Skin epidermis (tissue), 12 donors: ENCODE data around the gene LRRC10B.
A peak's percentile ranks its signal among the peaks of the same experiment; 100 is the strongest.

ENCODE experiments used
- H3K27ac ChIP-seq, 21 experiments: fragments of 200-600 bp; sonication (generic) in 11 of 21; one replicate each; pipeline ENCODE4 v1.5.0; 2020; ENCODE audit warnings: mild to moderate bottlenecking in 3 of 21, inconsistent platforms in 2 of 21, moderate library complexity in 2 of 21
- H3K4me3 ChIP-seq, 7 experiments: fragments of 200-600 bp; sonication (generic) in 2 of 7; one replicate each; pipeline ENCODE4 v1.5.0; 2020; ENCODE audit warnings: inconsistent platforms in 2 of 7, mild to moderate bottlenecking in 2 of 7, moderate library complexity in 1 of 7

The LRRC10B gene

GRCh38 chr11:61485080-61485479 lies 23.5 kb upstream of the LRRC10B start:
- no peak overlapping the region for H3K4me3 ChIP-seq
- no peak overlapping the region for H3K27ac ChIP-seq

- no peak overlapping the region for H3K27ac ChIP-seq
- H3K4me3 ChIP-seq: no peak overlapping the region
Measured at GRCh38 chr11:61486011-61486620, 22.4 kb upstream of the LRRC10B start.

- Histone ChIP-seq H3K27ac (no peak overlapping the region), H3K4me3 (no peak overlapping the region)
Measured at GRCh38 chr11:61486779-61487178, 21.8 kb upstream of the LRRC10B start.

DNA sequence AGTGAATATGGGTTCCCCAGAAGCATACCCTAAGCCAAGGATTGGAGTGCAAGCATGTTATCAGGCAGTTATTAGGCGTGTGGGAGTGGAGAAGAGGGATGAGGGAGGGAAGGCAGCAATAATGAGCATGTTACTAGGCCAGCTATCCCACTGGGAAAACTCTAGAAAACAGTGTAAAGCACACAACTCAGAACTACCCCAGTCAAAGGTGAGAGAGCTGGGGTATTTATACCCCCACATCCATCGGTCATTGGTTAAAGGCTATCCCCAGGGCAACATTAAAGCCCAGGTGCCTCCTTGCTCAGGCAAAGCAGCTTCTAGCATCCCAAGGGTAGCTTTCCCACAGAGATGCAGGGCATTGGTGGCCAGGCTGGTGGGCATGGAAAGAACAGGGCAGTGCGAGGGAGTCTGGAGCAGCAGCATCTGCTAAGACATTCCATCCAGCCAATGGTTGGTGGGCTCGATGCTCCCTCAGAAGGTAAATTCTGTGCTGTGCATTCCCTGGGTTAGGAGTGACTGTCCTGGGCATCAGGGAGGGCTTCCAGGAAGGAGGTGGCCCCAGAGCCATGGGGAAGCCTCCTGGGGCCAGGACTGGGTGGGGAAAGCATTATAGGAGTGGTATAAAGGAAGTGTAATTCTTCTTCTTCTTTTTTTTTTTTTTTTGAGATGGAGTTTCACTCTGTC lies 21.1 kb upstream of the LRRC10B start:
- Histone ChIP-seq H3K4me3 (no peak overlapping the region), H3K27ac (no peak overlapping the region)

GRCh38 chr11:61488651-61489291 lies 19.8 kb upstream of the LRRC10B start:
- no peak overlapping the region for H3K4me3 ChIP-seq
- no peak overlapping the region for H3K27ac ChIP-seq

GRCh38 chr11:61489833-61490721 lies 18.5 kb upstream of the LRRC10B start:
- Histone ChIP-seq H3K27ac (peak overlapping the region in 1 of 21 experiments; percentile 5), H3K4me3 (no peak overlapping the region)

GRCh38 chr11:61491736-61492395 lies 16.7 kb upstream of the LRRC10B start:
- Histone ChIP-seq H3K27ac (no peak overlapping the region), H3K4me3 (no peak overlapping the region)

DNA sequence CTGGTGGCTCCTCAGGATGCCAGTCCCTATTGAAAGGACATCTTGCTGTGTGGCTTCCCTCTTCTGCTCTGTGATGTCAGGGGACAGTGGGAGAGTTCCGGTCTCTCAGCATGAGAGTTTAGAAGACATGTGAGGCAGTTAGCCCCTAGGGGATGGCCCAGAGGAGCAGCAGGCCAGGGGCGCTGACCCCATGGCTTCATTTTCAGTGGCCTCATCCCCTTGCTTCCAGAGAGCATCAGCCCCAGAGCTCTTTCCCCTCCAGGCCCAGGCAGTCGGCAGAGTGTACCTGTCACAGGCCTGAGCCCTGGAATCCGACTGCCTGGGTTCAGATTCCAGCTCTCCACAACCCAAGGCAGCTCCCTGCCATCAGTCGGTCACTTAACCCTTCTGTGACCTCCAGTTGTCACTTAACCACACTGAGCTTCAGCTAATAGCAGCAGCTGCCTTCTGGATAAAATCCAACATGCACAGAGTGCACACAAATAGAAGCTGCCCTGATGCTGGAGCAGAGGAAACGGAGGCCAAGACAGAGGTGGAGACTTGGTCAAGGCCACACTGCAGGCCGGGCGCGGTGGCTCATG lies 14.1 kb upstream of the LRRC10B start:
- H3K4me3 ChIP-seq: no peak overlapping the region
- no peak overlapping the region for H3K27ac ChIP-seq

DNA sequence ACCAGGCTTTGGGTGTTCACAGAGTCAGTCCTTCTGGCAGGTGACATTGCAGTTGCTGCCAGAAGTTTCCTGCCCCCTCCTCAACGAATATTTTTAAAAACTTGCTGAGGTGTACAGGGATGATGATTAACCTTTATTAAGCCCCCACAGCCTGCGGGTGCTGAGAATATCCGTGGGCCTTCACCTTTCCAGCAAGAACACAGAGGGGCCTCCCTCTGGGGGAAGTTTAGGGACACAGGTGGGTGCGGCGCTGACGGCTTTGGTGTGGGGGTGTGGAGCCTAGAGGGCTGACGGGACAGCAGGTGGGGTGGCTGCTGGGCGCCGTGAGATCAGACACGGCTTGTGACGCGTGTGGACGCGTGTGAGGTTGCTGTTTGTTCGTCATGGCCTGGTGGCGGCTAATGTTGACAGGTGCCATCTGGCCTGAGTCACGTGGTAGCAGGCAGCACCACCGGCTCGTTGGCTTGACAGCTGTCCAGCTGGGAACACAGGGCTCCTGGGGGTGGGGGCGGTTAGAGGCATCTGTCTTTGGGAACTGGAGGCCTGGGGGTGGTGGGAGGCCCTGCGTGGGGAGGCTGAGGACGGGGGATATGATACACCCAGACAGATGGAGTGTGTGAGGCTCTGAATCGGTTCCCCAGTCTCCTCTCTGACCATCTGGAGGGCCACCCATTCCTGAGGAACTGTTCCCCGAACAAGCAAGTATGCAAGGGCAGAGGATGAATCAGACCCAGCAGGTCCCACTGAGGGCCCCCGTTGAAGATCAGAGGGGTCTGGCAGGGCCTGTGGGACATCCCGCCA lies 12.5 kb upstream of the LRRC10B start:
- H3K27ac ChIP-seq: no peak overlapping the region

DNA sequence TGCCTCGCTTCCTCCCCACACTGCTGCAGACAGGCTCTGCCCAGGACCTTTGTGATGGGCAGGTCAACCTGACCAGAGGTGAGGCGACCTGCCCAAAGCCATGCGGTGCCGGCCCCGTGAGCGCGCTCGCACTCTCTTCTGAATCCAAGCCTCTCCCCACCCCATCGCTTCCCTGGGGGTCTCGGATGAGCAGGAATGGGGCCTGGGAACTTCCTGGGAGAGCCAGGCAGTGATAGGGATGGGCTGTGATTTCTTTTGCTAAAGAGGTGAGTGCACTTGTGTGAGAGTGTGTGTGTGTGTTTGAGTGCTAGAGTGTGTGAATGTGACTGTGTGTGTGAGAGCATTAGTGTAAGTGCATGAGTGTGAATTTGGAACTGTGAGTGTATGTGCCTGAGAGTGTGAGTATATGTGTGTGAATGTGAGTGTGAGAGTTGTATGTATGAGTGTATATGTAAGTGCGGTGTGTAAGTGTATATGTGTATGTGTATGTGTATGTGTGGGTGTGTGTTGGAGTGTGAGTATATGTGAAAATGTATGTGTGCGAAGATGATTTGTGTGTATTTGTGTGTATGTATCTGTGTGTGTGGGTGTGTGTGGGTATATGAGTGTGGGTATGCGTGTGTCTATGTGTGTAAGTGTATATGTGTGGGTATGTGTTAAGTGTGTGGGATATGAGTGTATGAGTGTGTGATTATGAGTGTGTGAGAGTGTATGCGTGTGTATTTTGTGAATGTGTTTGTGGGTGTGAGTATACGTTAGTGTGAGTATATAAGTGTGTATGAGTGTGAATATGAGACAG lies 11.7 kb upstream of the LRRC10B start:
- no peak overlapping the region for H3K27ac ChIP-seq
- no peak overlapping the region for H3K4me3 ChIP-seq

More for the DNA sequence above, 12.5 kb upstream of the LRRC10B start:
- no peak overlapping the region for H3K4me3 ChIP-seq

DNA sequence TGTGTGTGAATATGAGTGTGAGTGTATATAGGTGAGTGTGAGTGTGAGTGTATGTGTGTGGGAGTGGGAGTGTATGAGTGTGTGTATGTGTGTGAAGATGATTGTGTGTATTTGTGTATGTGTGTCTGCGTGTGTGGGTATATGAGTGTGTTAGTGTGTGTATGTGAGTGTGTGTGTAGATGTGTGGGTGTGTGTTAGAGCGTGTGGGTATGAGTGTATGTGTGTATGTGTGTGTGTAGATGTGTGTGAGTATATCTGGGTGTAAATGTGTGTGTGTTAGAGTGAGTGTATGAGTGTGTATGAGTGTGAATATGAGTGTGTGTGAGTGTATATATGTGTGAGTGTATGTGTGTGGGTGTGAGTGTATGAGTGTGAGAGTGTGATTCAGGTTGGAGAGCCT lies 11.1 kb upstream of the LRRC10B start:
- Histone ChIP-seq H3K4me3 (no peak overlapping the region), H3K27ac (no peak overlapping the region)

GRCh38 chr11:61497876-61498275 lies 10.7 kb upstream of the LRRC10B start:
- no peak overlapping the region for H3K27ac ChIP-seq
- no peak overlapping the region for H3K4me3 ChIP-seq

- Histone ChIP-seq H3K4me3 (no peak overlapping the region), H3K27ac (no peak overlapping the region)
Measured at GRCh38 chr11:61498767-61499341, 9.7 kb upstream of the LRRC10B start.

- no peak overlapping the region for H3K4me3 ChIP-seq
Measured at GRCh38 chr11:61499816-61500491, 8.6 kb upstream of the LRRC10B start.

DNA sequence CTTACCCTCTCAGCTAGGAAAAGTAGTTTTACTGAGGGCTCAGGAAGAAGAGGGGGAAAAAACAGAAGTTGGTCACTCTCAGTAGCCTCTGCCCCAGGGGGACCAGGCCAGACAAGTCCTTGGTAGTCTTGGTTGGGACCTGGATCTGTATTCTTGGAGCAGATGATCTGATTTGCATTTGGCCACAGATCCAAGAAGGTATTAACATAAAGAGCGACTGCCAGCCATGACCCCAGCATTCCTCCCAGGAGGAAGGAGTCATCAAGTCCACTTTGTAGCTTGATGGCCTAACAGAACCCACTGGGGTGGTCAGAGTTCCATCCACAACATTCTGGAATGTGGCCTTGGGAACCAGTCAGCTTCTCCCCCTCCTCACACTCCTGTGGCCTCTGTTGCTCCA lies 6.0 kb upstream of the LRRC10B start:
- Histone ChIP-seq H3K4me3 (no peak overlapping the region), H3K27ac (no peak overlapping the region)

More at GRCh38 chr11:61499816-61500491, 8.6 kb upstream of the LRRC10B start:
- no peak overlapping the region for H3K27ac ChIP-seq

DNA sequence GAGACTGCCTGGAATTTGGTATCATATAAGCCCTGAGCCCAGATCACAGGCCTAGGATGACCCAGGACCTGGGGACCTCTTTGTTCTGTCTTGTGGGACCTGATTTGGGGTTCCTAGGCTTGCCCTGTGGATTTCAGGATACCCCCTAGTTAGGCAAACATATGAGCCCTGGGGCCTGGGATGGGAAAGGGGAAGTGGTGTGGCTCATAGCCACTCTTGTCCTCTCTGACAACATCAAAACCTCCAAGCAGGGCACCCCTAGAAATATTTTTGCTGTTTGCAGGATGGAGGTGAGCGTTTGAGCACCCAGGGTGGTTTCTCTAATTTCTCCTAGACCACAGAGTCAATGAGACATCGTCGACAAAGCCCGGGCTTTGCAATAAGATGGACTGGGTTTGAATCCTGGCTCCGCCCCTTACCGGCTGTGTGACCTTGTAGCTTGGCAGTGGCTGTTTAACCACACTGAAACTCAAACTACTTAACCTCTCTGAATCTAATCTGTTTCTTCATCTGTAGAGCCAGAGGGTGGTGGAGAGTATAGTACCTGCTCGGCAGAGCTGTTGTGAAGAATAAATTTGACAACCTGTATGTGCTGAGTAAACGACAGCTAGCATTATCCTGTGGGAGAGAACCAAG lies 5.3 kb upstream of the LRRC10B start:
- Histone ChIP-seq H3K27ac (no peak overlapping the region), H3K4me3 (no peak overlapping the region)
